ENCODE results near the gene SOX13.

The SOX13 gene

GRCh38 chr1:204105131-204105515 is 32.2 kb downstream of the SOX13 start:
- DNase-seq (ENCODE audit: low read depth in 2 of 2, low spot score in 1 of 2), result no peak

GRCh38 chr1:204106825-204107224 is 33.9 kb downstream of the SOX13 start:
- no peak for DNase-seq (ENCODE audit: low read depth in 2 of 2, low spot score in 1 of 2)

- DNase-seq (ENCODE audit: low read depth in 2 of 2, low spot score in 1 of 2), result no peak
Observed at GRCh38 chr1:204107892-204108291, 35.0 kb downstream of the SOX13 start.

GRCh38 chr1:204108312-204109141 is 35.6 kb downstream of the SOX13 start:
- no peak for DNase-seq (ENCODE audit: low read depth in 2 of 2, low spot score in 1 of 2)

DNA sequence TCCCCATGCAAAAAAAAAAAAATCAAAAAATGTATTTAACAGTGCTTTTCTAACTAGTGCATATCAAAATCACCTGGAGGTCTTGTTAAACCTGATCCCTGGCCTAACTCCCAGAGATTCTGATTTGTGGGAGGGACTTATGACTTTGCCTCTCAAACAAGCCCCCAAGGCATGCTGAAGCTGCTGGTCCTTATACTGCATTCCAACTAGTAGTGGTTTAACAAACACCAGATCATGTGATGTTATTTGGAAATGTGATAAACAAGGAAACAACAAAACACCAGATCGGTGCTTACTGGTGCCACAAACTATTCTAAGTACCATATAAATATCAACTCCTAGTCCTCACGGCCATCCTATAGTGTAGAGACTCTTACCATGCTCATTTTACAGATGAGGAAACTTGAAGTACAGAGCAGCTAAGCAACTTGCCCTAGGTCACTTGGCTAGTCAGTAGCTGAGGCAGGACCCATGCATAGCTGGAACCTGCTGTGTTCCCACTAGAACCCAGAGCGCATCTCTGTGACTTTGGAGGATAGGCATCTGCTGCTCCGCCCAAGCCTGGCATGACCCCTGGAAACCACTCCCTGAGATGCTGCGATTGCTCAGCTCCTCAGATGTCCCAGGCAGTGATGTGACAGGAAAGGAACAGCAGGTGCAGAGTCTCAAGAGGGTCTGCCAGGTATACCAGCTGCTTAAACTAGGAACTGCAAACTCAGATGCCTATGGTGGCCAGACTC is 38.1 kb downstream of the SOX13 start:
- no peak for DNase-seq (ENCODE audit: low read depth in 2 of 2, low spot score in 1 of 2)

GRCh38 chr1:204112876-204113730 is 40.2 kb downstream of the SOX13 start:
- no peak for DNase-seq (ENCODE audit: low read depth in 2 of 2, low spot score in 1 of 2)

GRCh38 chr1:204113896-204114295 is 41.0 kb downstream of the SOX13 start:
- DNase-seq (ENCODE audit: low read depth in 2 of 2, low spot score in 1 of 2), result no peak

GRCh38 chr1:204114606-204115005 is 41.7 kb downstream of the SOX13 start:
- no peak for DNase-seq (ENCODE audit: low read depth in 2 of 2, low spot score in 1 of 2)

DNA sequence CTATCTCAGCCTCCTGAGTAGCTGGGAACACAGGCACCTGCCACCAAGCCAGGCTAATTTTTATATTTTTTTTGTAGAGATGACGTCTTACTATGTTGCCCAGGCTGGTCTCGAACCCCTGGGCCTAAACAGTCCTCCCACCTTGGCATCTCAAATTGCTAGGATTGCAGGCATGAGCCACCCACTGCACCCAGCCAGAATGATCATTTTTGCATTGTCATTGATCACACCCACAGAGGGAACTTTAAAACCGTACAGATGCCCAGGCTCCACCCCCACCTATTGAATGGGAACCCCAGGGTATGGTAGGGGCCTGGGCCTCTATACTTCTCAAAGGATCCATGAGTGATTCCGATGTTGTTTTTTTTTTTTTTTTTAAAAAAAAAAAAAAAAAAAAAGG is 42.2 kb downstream of the SOX13 start:
- DNase-seq (ENCODE audit: low read depth in 2 of 2, low spot score in 1 of 2), result no peak

DNA sequence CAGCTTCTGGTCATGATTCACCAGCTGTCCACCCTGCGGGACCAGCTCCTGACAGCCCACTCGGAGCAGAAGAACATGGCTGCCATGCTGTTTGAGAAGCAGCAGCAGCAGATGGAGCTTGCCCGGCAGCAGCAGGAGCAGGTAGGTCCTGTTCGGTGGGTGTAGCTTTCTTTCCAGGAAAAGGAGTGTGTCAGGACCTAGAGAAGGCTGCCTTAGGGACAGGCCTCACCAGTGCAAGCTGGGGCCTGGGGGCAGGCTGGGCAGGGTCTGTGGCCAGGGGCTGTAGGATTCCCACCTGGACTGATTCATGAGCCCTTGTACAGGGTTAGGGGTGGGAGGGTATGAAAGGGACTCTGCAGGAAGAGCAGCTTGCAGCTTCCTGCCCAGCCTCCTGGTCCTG is 43.6 kb downstream of the SOX13 start:
- no peak for DNase-seq (ENCODE audit: low read depth in 2 of 2, low spot score in 1 of 2)

- no peak for DNase-seq (ENCODE audit: low read depth in 2 of 2, low spot score in 1 of 2)
Observed at GRCh38 chr1:204121840-204122555, 49.1 kb downstream of the SOX13 start.

- DNase-seq (ENCODE audit: low read depth in 2 of 2, low spot score in 1 of 2), result no peak
Observed at GRCh38 chr1:204123376-204123775, 50.5 kb downstream of the SOX13 start.

- DNase-seq (ENCODE audit: low read depth in 2 of 2, low spot score in 1 of 2), result no peak
Observed at GRCh38 chr1:204124639-204125038, 51.7 kb downstream of the SOX13 start.

- DNase-seq (ENCODE audit: low read depth in 2 of 2, low spot score in 1 of 2), result no peak
Observed at GRCh38 chr1:204125759-204126351, 52.9 kb downstream of the SOX13 start.

DNA sequence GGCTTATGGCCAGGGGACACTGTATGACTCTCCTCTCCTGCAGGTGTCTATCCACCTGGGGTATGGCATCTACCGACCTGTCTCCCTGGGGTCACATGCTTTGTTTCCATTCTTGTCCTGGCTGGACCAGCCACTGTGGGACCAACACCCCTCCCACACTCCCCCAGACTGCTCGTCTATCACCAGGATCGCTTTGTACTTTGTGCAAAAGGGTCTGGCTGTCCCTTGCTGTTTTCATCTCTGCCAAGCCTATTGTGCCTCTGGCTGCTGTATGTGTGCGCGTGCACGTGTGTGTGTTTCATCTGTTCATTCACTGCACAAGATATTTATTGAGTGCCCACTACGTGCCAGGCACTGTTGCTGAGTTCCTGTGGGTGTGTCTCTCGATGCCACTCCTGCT is 53.5 kb downstream of the SOX13 start:
- DNase-seq (ENCODE audit: low read depth in 2 of 2, low spot score in 1 of 2), result no peak

GRCh38 chr1:204126956-204127355 is 54.0 kb downstream of the SOX13 start:
- DNase-seq (ENCODE audit: low read depth in 2 of 2, low spot score in 1 of 2), result no peak

GRCh38 chr1:204127597-204128242 is 54.8 kb downstream of the SOX13 start:
- no peak for DNase-seq (ENCODE audit: low read depth in 2 of 2, low spot score in 1 of 2)

DNA sequence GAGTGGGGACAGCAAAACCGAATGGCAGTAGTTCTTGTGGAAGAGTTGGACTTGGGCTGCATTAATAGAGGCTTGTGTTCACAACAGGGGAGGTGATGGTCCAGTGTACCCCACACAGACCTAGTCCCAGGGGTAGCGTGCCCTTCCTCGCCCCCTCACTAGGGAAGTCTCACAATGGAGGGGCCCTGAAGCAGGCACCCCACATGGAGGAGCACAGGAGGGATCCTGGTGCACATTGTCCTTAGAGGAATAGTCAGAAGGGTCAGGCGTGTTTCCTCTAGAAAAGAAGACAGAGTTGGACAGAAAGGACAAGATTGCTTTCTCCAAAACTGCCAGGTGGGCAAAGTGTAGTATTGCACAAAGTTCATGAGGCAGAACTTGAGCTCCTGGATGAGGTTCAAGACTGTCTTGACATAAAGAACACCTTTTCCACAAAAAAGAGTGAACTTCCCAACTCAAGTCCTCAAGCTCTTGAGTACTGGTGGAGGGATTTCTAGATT is 55.6 kb downstream of the SOX13 start:
- no peak for DNase-seq (ENCODE audit: low read depth in 2 of 2, low spot score in 1 of 2)

- peak; percentile 8 to 22 for DNase-seq (ENCODE audit: low read depth in 2 of 2, low spot score in 1 of 2)
Observed at GRCh38 chr1:204128964-204129896, 56.3 kb downstream of the SOX13 start.

Data from stimulated activated CD8-positive, alpha-beta memory T cell treated with anti-CD3 and anti-CD28 coated beads, Interleukin-4, amount 100 ng/mL, for 4 hours (primary cell).